Measurements from ENCODE around the gene CLCN5.
"Not testable (repeated sequence)": the region's sequence is repeated elsewhere in the genome, so short reads cannot be mapped to it uniquely, and the experiment has no call there.

Gene CLCN5

GRCh38 chrX:49999087-49999486 lies 76.7 kb downstream of the CLCN5 start:
- Mint-ChIP-seq H3K9me3 (ENCODE audit: low read depth) (no peaks in the 10 kb centered on the region), H3K4me1 (ENCODE audit: low read depth) (no peaks in the 10 kb centered on the region), H3K4me3 (no peak overlapping the region), H3K36me3 (no peaks in the 10 kb centered on the region), H3K27me3 (no peaks in the 10 kb centered on the region), H3K27ac (no peak overlapping the region)

GRCh38 chrX:50000937-50001542 lies 78.6 kb downstream of the CLCN5 start:
- H3K36me3 Mint-ChIP-seq: no peaks in the 10 kb centered on the region
- H3K4me3 Mint-ChIP-seq: no peak overlapping the region
- H3K9me3 Mint-ChIP-seq (ENCODE audit: low read depth): no peaks in the 10 kb centered on the region
- H3K27me3 Mint-ChIP-seq: no peaks in the 10 kb centered on the region
- no peak overlapping the region for H3K27ac Mint-ChIP-seq
- H3K4me1 Mint-ChIP-seq (ENCODE audit: low read depth): no peaks in the 10 kb centered on the region

- no peaks in the 10 kb centered on the region for H3K27me3 Mint-ChIP-seq
- H3K9me3 Mint-ChIP-seq (ENCODE audit: low read depth): no peaks in the 10 kb centered on the region
- H3K4me3 Mint-ChIP-seq: no peak overlapping the region
- no peaks in the 10 kb centered on the region for H3K4me1 Mint-ChIP-seq (ENCODE audit: low read depth)
- H3K36me3 Mint-ChIP-seq: no peaks in the 10 kb centered on the region
- no peak overlapping the region for H3K27ac Mint-ChIP-seq
Measured at GRCh38 chrX:50002067-50002714, 79.8 kb downstream of the CLCN5 start.

GRCh38 chrX:50003467-50003866 lies 81.1 kb downstream of the CLCN5 start:
- Mint-ChIP-seq H3K36me3 (no peaks in the 10 kb centered on the region), H3K27ac (no peak overlapping the region), H3K4me3 (no peak overlapping the region), H3K27me3 (no peaks in the 10 kb centered on the region), H3K4me1 (ENCODE audit: low read depth) (no peaks in the 10 kb centered on the region), H3K9me3 (ENCODE audit: low read depth) (no peaks in the 10 kb centered on the region)

GRCh38 chrX:50003927-50004326 lies 81.5 kb downstream of the CLCN5 start:
- Mint-ChIP-seq H3K9me3 (ENCODE audit: low read depth) (no peaks in the 10 kb centered on the region), H3K27me3 (no peaks in the 10 kb centered on the region), H3K27ac (no peak overlapping the region), H3K4me3 (no peak overlapping the region), H3K36me3 (no peaks in the 10 kb centered on the region), H3K4me1 (ENCODE audit: low read depth) (no peaks in the 10 kb centered on the region)

- H3K4me3 Mint-ChIP-seq; H3K27me3 Mint-ChIP-seq; H3K27ac Mint-ChIP-seq; H3K4me1 Mint-ChIP-seq (ENCODE audit: low read depth): not testable (repeated sequence)
- Mint-ChIP-seq H3K36me3 (peaks cover 10% of the 10 kb centered on the region), H3K9me3 (ENCODE audit: low read depth) (peaks cover 16% of the 10 kb centered on the region)
Measured at GRCh38 chrX:50025591-50025990, 103.2 kb downstream of the CLCN5 start.

- Mint-ChIP-seq H3K27me3 (no peaks in the 10 kb centered on the region), H3K4me1 (ENCODE audit: low read depth) (no peaks in the 10 kb centered on the region), H3K27ac (no peak overlapping the region), H3K9me3 (ENCODE audit: low read depth) (peaks cover 3% of the 10 kb centered on the region), H3K4me3 (no peak overlapping the region), H3K36me3 (peaks cover 6% of the 10 kb centered on the region)
Measured at GRCh38 chrX:50035126-50035525, 112.7 kb downstream of the CLCN5 start.

- H3K4me3 Mint-ChIP-seq: no peak overlapping the region
- H3K27ac Mint-ChIP-seq: no peak overlapping the region
- peaks cover 3% of the 10 kb centered on the region for H3K9me3 Mint-ChIP-seq (ENCODE audit: low read depth)
- H3K27me3 Mint-ChIP-seq: no peaks in the 10 kb centered on the region
- H3K36me3 Mint-ChIP-seq: peaks cover 6% of the 10 kb centered on the region
- no peaks in the 10 kb centered on the region for H3K4me1 Mint-ChIP-seq (ENCODE audit: low read depth)
Measured at GRCh38 chrX:50036426-50036825, 114.0 kb downstream of the CLCN5 start.

GRCh38 chrX:50045823-50046222 lies 123.4 kb downstream of the CLCN5 start:
- no peak overlapping the region for H3K27ac Mint-ChIP-seq
- H3K4me1 Mint-ChIP-seq (ENCODE audit: low read depth): no peaks in the 10 kb centered on the region
- H3K9me3 Mint-ChIP-seq (ENCODE audit: low read depth): no peaks in the 10 kb centered on the region

GRCh38 chrX:50049228-50049627 lies 126.8 kb downstream of the CLCN5 start:
- Mint-ChIP-seq H3K27ac (no peak overlapping the region), H3K9me3 (ENCODE audit: low read depth) (no peaks in the 10 kb centered on the region), H3K4me3 (no peak overlapping the region), H3K4me1 (ENCODE audit: low read depth) (no peaks in the 10 kb centered on the region), H3K36me3 (peaks cover 7% of the 10 kb centered on the region), H3K27me3 (no peaks in the 10 kb centered on the region)

More at GRCh38 chrX:50045823-50046222, 123.4 kb downstream of the CLCN5 start:
- Mint-ChIP-seq H3K27me3 (no peaks in the 10 kb centered on the region), H3K36me3 (peaks cover 4% of the 10 kb centered on the region), H3K4me3 (no peak overlapping the region)

GRCh38 chrX:50054147-50054546 lies 131.8 kb downstream of the CLCN5 start:
- Mint-ChIP-seq H3K9me3 (ENCODE audit: low read depth) (no peaks in the 10 kb centered on the region), H3K4me3 (no peak overlapping the region), H3K36me3 (peaks cover 5% of the 10 kb centered on the region), H3K27me3 (no peaks in the 10 kb centered on the region), H3K27ac (no peak overlapping the region), H3K4me1 (ENCODE audit: low read depth) (no peaks in the 10 kb centered on the region)

- H3K36me3 Mint-ChIP-seq: peaks cover 10% of the 10 kb centered on the region
- no peak overlapping the region for H3K4me3 Mint-ChIP-seq
- no peaks in the 10 kb centered on the region for H3K27me3 Mint-ChIP-seq
- no peak overlapping the region for H3K27ac Mint-ChIP-seq
- no peaks in the 10 kb centered on the region for H3K4me1 Mint-ChIP-seq (ENCODE audit: low read depth)
- H3K9me3 Mint-ChIP-seq (ENCODE audit: low read depth): no peaks in the 10 kb centered on the region
Measured at GRCh38 chrX:50066318-50066937, 144.0 kb downstream of the CLCN5 start.

- Mint-ChIP-seq H3K4me1 (ENCODE audit: low read depth) (no peaks in the 10 kb centered on the region), H3K4me3 (no peak overlapping the region), H3K27ac (no peak overlapping the region), H3K9me3 (ENCODE audit: low read depth) (no peaks in the 10 kb centered on the region), H3K27me3 (no peaks in the 10 kb centered on the region), H3K36me3 (peaks cover 10% of the 10 kb centered on the region)
Measured at GRCh38 chrX:50067435-50068284, 145.3 kb downstream of the CLCN5 start.

GRCh38 chrX:50068285-50068563 lies 145.8 kb downstream of the CLCN5 start:
- no peak overlapping the region for H3K27ac Mint-ChIP-seq
- H3K4me3 Mint-ChIP-seq: no peak overlapping the region
- peaks cover 10% of the 10 kb centered on the region for H3K36me3 Mint-ChIP-seq
- H3K9me3 Mint-ChIP-seq (ENCODE audit: low read depth): no peaks in the 10 kb centered on the region
- no peaks in the 10 kb centered on the region for H3K27me3 Mint-ChIP-seq
- H3K4me1 Mint-ChIP-seq (ENCODE audit: low read depth): no peaks in the 10 kb centered on the region

GRCh38 chrX:50068893-50069292 lies 146.5 kb downstream of the CLCN5 start:
- Mint-ChIP-seq H3K36me3 (peaks cover 10% of the 10 kb centered on the region), H3K9me3 (ENCODE audit: low read depth) (no peaks in the 10 kb centered on the region), H3K27me3 (no peaks in the 10 kb centered on the region)

More at GRCh38 chrX:50068893-50069292, 146.5 kb downstream of the CLCN5 start:
- H3K4me3 Mint-ChIP-seq: no peak overlapping the region
- no peak overlapping the region for H3K27ac Mint-ChIP-seq
- H3K4me1 Mint-ChIP-seq (ENCODE audit: low read depth): no peaks in the 10 kb centered on the region
